Chondrocyte (in vitro differentiated cells): ENCODE measurements around the gene SLC25A24. TPM values are rescaled to one million over a fixed set of nuclear protein-coding genes. Genes with fewer than 3 reads are reported as not detected.
"Not testable (repeated sequence)": the region's sequence is repeated elsewhere in the genome, so short reads cannot be mapped to it uniquely, and the experiment has no call there.

Source experiments
- DNase-seq: peaks from one replicate; pipeline ENCODE4 v3.0.0; 2021; ENCODE audit warnings: mixed read lengths, low spot score
- H3K27ac Mint-ChIP-seq: one replicate; pipeline ENCODE4 v1.8.0; 2021; ENCODE audit warnings: mild to moderate bottlenecking, moderate library complexity, mixed read lengths; ENCODE audit not compliant: unreplicated experiment
- H3K27me3 Mint-ChIP-seq: 2 replicates; pipeline ENCODE4 v1.8.0; 2021; ENCODE audit warnings: low read depth, mixed read lengths
- H3K36me3 Mint-ChIP-seq: 2 replicates; pipeline ENCODE4 v1.8.0; 2021; ENCODE audit warnings: low read depth, mixed read lengths
- H3K4me1 Mint-ChIP-seq: 2 replicates; pipeline ENCODE4 v1.8.0; 2021; ENCODE audit warnings: low read depth, mild to moderate bottlenecking, mixed read lengths
- H3K4me3 Mint-ChIP-seq: one replicate; pipeline ENCODE4 v1.8.0; 2021; ENCODE audit warnings: mild to moderate bottlenecking, moderate library complexity, mixed read lengths; ENCODE audit not compliant: unreplicated experiment
- H3K9me3 Mint-ChIP-seq: 2 replicates; pipeline ENCODE4 v1.8.0; 2021; ENCODE audit warnings: low read depth, mixed read lengths
- long read RNA-seq: library from polyadenylated mRNA; stranded (forward); transcript quantifications from one replicate; pipeline ENCODE4 v2.0.0, GENCODE V29; 2021
- total RNA-seq: library from RNA; stranded (reverse); gene quantifications from 3 replicates; pipeline ENCODE4 v1.2.1, GENCODE V29; 2021
- TF ChIP-seq, protein P1 (sequence below): fragments of 200-600 bp; sonication (generic); IDR thresholded peaks from 2 replicates; pipeline ENCODE4 v1.5.0; 2021; ENCODE audit warnings: antibody characterized with exemption, mild to moderate bottlenecking, moderate library complexity

SLC25A24 gene
- total RNA-seq, result 40.9 to 43.4 TPM (median 42.7 TPM) in 3 replicates
- long read RNA-seq, full-length matches to known transcripts, result 150 of 168 reads
- long read RNA-seq, partial matches to known transcripts, result 5 of 168 reads
- long read RNA-seq, other reads (novel, unspliced or antisense), result 13 of 168 reads

DNA sequence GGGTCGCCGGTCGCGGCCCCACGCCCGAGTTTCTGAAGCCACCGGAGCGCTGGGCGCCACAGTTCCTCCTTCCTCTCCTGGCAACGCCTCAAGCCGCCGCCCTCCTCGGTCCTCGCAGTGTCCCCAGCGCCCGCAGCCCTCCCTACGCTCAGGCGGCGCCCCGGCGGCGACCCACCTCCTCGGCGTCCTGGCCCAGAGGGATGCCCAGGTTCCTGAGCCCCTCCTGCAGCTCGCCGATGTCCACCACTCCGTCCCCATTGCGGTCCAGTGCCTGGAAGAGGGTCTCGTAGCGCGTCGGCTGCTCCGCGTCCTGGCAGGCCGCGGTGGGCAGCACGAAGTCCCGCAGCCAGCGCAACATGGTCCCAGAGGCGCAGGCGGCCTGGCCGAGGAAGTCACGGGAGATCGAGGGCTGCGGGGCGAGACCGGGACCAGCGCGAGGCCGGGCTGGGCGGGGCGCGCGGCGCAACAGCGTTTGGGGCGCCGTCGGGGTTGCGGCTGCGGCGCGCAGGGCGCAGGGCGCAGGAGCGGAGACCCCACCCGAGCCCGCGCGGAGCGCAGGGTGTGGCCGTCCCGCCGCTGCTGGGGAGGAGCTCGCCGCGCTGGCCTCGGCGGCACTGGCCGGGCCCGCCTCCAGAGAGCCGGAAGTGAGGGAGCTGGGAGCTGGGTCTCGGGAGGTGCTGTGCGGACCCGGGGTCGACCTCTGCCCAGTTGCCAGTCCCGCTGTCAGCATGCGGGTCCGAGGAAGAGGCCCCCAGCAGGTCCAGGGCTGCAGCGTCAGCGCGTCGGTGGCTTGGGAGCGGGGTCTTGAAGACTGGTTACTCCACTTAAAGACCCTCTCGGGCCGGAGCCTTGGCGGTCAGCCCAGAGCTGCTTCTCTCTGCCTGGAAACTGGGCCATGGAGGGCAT lies at the start of gene SLC25A24:
TSS of gene SLC25A24 (minus strand) at position 563 of the 906 bp plus-strand sequence. CDS start at position 358, 205 bp downstream.
- H3K27me3 Mint-ChIP-seq, result no peaks in the 10 kb centered on the region
- H3K4me3 Mint-ChIP-seq, result peak within 1 kb of the TSS; percentile 91
- H3K4me1 Mint-ChIP-seq, result peaks cover 42% of the 10 kb centered on the region
- TF ChIP-seq, protein P1, sequence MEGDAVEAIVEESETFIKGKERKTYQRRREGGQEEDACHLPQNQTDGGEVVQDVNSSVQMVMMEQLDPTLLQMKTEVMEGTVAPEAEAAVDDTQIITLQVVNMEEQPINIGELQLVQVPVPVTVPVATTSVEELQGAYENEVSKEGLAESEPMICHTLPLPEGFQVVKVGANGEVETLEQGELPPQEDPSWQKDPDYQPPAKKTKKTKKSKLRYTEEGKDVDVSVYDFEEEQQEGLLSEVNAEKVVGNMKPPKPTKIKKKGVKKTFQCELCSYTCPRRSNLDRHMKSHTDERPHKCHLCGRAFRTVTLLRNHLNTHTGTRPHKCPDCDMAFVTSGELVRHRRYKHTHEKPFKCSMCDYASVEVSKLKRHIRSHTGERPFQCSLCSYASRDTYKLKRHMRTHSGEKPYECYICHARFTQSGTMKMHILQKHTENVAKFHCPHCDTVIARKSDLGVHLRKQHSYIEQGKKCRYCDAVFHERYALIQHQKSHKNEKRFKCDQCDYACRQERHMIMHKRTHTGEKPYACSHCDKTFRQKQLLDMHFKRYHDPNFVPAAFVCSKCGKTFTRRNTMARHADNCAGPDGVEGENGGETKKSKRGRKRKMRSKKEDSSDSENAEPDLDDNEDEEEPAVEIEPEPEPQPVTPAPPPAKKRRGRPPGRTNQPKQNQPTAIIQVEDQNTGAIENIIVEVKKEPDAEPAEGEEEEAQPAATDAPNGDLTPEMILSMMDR, result no peak
- H3K9me3 Mint-ChIP-seq, result peaks cover 12% of the 10 kb centered on the region
- peak within 1 kb of the TSS; percentile 91 for H3K27ac Mint-ChIP-seq
- H3K36me3 Mint-ChIP-seq, result peaks cover 16% of the 10 kb centered on the region
- DNase-seq, result peak; percentile 94

GRCh38 chr1:108243976-108244375 lies 43.8 kb upstream of the SLC25A24 start, which contains the start of gene NBPF4:
Gene NBPF4 (minus strand): TSS chr1:108244076. CDS start chr1:108243761, 315 bp downstream.
- H3K36me3 Mint-ChIP-seq, H3K27ac Mint-ChIP-seq, H3K4me1 Mint-ChIP-seq, H3K9me3 Mint-ChIP-seq, H3K27me3 Mint-ChIP-seq, DNase-seq, H3K4me3 Mint-ChIP-seq: not testable (repeated sequence)

DNA sequence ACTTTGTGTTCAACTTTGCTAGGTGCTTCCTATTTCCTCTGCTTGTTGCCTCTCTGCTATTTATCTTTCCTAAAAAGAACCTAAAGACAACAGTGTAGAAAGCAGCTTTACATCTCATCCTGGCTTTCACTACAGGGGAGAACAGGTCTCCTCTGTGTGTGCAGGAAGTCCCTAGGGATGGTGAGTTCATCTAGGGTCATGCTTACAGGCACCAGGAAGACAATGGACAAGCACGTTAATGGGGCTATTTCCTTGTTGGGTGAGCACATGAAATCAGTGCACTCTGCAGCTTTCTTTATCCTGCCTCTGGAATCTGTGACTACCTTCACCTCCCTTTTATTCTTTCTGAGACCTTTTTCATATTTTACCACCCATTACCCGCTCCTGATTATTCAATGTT lies 39.3 kb upstream of the SLC25A24 start:
- H3K36me3 Mint-ChIP-seq, result not testable (repeated sequence)

DNA sequence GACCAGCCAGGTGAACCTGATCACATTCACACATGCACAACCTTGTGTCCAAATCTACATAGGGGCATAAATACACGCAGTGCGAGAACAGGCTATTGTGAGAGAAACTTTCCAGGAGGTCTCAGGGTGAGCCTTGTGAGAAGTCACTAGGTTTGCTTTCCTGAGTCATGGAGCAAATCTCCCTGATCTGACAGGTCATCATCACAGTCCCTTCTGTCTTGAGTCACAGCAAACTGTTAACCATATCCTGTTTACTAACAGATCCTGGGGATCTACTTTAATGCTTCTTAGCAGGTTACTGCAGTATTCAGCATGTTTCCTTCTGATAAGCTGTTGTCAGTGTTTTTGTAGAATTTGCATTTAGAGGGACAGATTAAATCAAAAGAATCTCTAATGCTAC lies 35.2 kb upstream of the SLC25A24 start:
- H3K36me3 Mint-ChIP-seq, DNase-seq, H3K4me3 Mint-ChIP-seq, H3K9me3 Mint-ChIP-seq, H3K27me3 Mint-ChIP-seq, H3K27ac Mint-ChIP-seq, H3K4me1 Mint-ChIP-seq: not testable (repeated sequence)

More for the DNA sequence above, 39.3 kb upstream of the SLC25A24 start:
- not testable (repeated sequence) for H3K27ac Mint-ChIP-seq, H3K9me3 Mint-ChIP-seq, DNase-seq, H3K27me3 Mint-ChIP-seq, H3K4me3 Mint-ChIP-seq, H3K4me1 Mint-ChIP-seq

DNA sequence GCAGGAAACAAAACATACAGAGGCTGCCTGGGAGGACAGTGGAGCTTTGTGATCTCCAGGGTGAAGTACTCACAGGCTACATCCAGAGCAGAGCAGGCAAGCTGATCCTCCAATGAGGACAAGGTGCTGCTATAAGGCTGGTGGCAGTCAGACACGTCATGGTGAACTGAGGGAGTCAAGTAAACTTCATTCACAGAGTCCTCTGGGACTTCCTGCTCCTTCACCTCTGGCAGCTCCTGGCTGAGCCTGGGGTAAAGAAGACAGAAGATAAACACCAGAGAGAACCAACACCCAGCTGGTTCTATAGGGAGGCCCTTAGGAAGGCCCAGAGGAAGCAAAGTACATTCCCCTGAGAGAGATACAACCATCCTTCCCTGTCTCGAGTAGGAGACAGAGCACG lies 32.0 kb upstream of the SLC25A24 start:
- not testable (repeated sequence) for H3K4me3 Mint-ChIP-seq, H3K27ac Mint-ChIP-seq, H3K9me3 Mint-ChIP-seq, DNase-seq, H3K36me3 Mint-ChIP-seq, H3K4me1 Mint-ChIP-seq, H3K27me3 Mint-ChIP-seq

GRCh38 chr1:108229976-108230375 lies 29.8 kb upstream of the SLC25A24 start:
- not testable (repeated sequence) for H3K9me3 Mint-ChIP-seq, H3K27ac Mint-ChIP-seq, H3K4me1 Mint-ChIP-seq, DNase-seq, H3K4me3 Mint-ChIP-seq, H3K36me3 Mint-ChIP-seq, H3K27me3 Mint-ChIP-seq

DNA sequence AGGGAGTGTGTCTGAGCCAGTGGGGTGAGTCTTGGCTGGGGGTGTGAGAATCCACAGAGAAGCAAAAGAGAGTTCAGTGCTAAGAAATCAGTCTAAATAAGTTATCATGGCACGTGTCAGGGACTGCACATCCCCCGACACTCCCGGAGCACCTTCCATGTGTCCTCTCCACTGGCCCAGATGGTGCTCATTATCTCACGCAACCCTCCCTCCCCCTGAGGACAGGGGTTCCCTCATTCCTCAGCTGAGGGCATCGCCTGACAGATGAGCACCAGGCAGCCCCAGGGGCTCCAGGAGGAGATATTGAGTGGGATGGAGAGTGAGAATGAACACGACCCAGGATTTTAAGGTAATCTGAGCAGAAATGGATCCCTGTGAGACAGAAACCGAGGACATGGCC lies 27.6 kb upstream of the SLC25A24 start:
- H3K36me3 Mint-ChIP-seq, H3K4me3 Mint-ChIP-seq, DNase-seq, H3K4me1 Mint-ChIP-seq, H3K27me3 Mint-ChIP-seq, H3K27ac Mint-ChIP-seq, H3K9me3 Mint-ChIP-seq: not testable (repeated sequence)

DNA sequence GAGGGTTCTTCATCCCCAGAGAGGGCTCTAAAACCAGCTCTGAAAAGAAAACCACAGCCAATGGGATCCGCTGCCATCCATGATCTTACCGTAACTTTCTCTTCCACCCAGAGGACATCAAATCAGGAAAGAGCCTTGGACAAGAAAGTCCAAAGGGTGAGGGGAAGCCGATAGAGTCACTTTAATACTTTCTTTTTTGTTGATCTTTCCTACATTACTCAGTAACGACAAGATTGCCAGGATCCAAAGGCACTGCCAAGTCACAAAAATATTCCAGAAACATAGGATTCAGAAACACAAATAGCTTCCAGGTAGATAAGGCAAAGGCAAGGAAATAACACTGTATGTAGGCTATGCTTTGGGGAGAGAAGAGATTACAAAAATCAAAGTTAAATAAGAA lies 26.7 kb upstream of the SLC25A24 start:
- not testable (repeated sequence) for H3K27ac Mint-ChIP-seq, H3K4me3 Mint-ChIP-seq, H3K36me3 Mint-ChIP-seq, DNase-seq, H3K9me3 Mint-ChIP-seq, H3K4me1 Mint-ChIP-seq, H3K27me3 Mint-ChIP-seq

GRCh38 chr1:108223226-108223625 lies 23.1 kb upstream of the SLC25A24 start:
- not testable (repeated sequence) for H3K27me3 Mint-ChIP-seq, H3K4me3 Mint-ChIP-seq, DNase-seq, H3K9me3 Mint-ChIP-seq, H3K27ac Mint-ChIP-seq, H3K36me3 Mint-ChIP-seq, H3K4me1 Mint-ChIP-seq

DNA sequence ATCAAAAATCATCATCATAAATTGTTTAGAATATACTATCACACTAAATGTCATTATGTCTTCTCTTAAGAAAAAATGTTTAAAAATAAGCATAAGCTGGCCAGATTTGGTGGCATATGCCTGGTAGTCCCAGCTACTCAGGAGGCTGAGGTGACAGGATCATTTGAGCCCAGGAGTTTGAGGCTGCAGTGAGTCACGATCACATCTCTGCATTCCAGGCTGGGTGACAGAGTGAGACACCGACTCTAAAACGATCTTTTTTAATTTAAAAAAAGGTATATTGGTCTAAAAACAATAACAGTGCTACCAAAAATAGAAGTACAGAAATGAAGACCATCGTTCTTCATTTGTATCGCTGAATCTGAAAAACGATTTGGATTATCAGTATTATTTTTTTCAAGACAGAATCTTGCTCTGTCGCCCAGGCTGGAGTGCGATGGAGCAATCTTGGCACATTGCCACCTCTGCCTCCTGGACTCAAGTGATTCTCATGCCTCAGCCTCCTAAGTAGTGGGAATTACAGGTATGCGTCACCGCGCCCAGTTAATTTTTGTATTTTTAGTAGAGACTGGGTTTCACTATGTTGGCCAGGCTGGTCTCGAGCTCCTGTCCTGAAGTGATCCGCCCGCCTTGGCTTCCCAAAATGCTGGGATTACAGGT lies 17.5 kb upstream of the SLC25A24 start:
- not testable (repeated sequence) for DNase-seq, H3K9me3 Mint-ChIP-seq, H3K4me1 Mint-ChIP-seq, H3K27me3 Mint-ChIP-seq, H3K4me3 Mint-ChIP-seq, H3K36me3 Mint-ChIP-seq, H3K27ac Mint-ChIP-seq

DNA sequence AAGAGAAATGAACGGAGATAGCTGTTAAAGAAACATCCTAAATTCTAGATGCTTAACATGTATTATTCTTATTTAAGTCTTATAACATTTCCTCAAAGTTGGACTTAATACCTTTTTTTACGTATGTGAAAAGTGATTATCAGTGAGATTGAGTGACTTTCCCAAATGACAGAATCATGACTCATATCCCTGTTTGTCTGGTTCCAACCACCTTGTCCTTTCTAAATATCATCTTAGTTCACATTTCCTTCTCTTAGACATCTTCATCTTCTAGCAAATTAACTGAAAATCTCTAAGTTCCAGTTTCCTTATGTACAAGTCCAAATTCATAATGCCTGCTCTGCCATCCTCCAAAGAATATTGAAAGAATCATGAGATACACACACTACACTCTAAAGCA lies 16.9 kb upstream of the SLC25A24 start:
- not testable (repeated sequence) for H3K4me1 Mint-ChIP-seq, DNase-seq, H3K27ac Mint-ChIP-seq, H3K4me3 Mint-ChIP-seq, H3K9me3 Mint-ChIP-seq, H3K36me3 Mint-ChIP-seq, H3K27me3 Mint-ChIP-seq
